GM12878 (cell line): Measurements from ENCODE around the gene SPATA1.
"Not testable (repeated sequence)": the region's sequence is repeated elsewhere in the genome, so short reads cannot be mapped to it uniquely, and the experiment has no call there.

Experiments
- ASH2L ChIP-seq: fragments of 300-600, 200-600 bp; sonication (generic); IDR thresholded peaks from 2 replicates; pipeline ENCODE4 v1.6.1; 2017; ENCODE audit warnings: low read depth, mild to moderate bottlenecking, borderline replicate concordance
- ATF7 ChIP-seq: fragments of 450-650 bp; IDR thresholded peaks from 2 replicates; pipeline ENCODE4 v1.6.1; 2016; ENCODE audit warnings: low read depth, mild to moderate bottlenecking
- DPF2 ChIP-seq: fragments of 450-650 bp; IDR thresholded peaks from 2 replicates; pipeline ENCODE4 v1.6.1; 2017; ENCODE audit warnings: mild to moderate bottlenecking
- EP300 ChIP-seq, 2 experiments: fragments of 150-350 bp in 1 of 2; IDR thresholded peaks; 2 replicates each; pipeline ENCODE4 v1.6.1; 2011 to 2012; ENCODE audit warnings: low read depth in 2 of 2, low read length in 2 of 2, borderline replicate concordance in 1 of 2, improper control_type of control experiment in 1 of 2, inconsistent platforms in 1 of 2; ENCODE audit not compliant: control insufficient read depth in 1 of 2
- HDGF ChIP-seq: fragments of 450-650 bp; IDR thresholded peaks from 2 replicates; pipeline ENCODE4 v1.6.1; 2016; ENCODE audit warnings: antibody characterized with exemption
- POLR2AphosphoS5 ChIP-seq: IDR thresholded peaks from 2 replicates; pipeline ENCODE4 v1.6.1; 2011; ENCODE audit warnings: mild to moderate bottlenecking, low read length, inconsistent platforms
- SPI1 ChIP-seq: IDR thresholded peaks from 2 replicates; pipeline ENCODE4 v1.6.1; 2011; ENCODE audit warnings: low read depth, mild to moderate bottlenecking, low read length, moderate library complexity, borderline replicate concordance; ENCODE audit not compliant: insufficient read depth
- TF ChIP-seq, protein P1 (sequence below), 3 experiments: IDR thresholded peaks in 2 of 3; conservative IDR thresholded peaks in 1 of 3; 2 replicates each; pipeline ENCODE4 v1.5.1; 2011; ENCODE audit warnings: low read depth in 3 of 3, low read length in 3 of 3, mild to moderate bottlenecking in 3 of 3, control low read depth in 2 of 3, moderate library complexity in 2 of 3, inconsistent platforms in 1 of 3, mixed read lengths in 1 of 3; ENCODE audit not compliant: control insufficient read depth in 2 of 3, insufficient read depth in 1 of 3; ENCODE audit errors: extremely low read depth in 1 of 3
- TF ChIP-seq, protein P2 (sequence below): IDR thresholded peaks from 2 replicates; pipeline ENCODE4 v1.6.1; 2011; ENCODE audit warnings: borderline replicate concordance, low read depth, mild to moderate bottlenecking, moderate library complexity, low read length; ENCODE audit not compliant: insufficient read depth, poor library complexity, severe bottlenecking
- TF ChIP-seq, protein P3 (sequence below): fragments of 450-650 bp; IDR thresholded peaks from 2 replicates; pipeline ENCODE4 v1.6.1; 2018; ENCODE audit warnings: borderline replicate concordance, mild to moderate bottlenecking; ENCODE audit not compliant: partially characterized antibody

DNA sequence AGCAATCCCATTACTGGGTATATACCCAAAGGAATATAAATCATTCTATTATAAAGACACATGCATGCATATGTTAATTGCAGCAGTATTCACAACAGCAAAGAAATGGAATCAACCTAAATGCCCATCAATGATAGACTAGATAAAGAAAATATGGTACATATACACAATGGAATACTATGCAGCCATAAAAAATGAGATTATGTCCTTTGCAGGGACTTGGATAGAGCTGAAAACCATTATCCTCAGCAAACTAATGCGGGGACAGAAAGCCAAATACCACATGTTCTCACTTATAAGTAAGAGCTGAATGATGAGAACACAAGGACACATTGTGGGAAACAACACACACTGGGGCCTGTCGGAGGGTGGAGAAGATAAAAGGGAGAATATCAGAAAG is 88.8 kb downstream of the SPATA1 start:
- TF ChIP-seq, protein P1, sequence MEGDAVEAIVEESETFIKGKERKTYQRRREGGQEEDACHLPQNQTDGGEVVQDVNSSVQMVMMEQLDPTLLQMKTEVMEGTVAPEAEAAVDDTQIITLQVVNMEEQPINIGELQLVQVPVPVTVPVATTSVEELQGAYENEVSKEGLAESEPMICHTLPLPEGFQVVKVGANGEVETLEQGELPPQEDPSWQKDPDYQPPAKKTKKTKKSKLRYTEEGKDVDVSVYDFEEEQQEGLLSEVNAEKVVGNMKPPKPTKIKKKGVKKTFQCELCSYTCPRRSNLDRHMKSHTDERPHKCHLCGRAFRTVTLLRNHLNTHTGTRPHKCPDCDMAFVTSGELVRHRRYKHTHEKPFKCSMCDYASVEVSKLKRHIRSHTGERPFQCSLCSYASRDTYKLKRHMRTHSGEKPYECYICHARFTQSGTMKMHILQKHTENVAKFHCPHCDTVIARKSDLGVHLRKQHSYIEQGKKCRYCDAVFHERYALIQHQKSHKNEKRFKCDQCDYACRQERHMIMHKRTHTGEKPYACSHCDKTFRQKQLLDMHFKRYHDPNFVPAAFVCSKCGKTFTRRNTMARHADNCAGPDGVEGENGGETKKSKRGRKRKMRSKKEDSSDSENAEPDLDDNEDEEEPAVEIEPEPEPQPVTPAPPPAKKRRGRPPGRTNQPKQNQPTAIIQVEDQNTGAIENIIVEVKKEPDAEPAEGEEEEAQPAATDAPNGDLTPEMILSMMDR (IDR thresholded peaks at IDR 0.05 in 2 of 3, conservative IDR thresholded peaks at IDR 0.05 in 1 of 3; ENCODE audit: control insufficient read depth in 2 of 3, extremely low read depth in 1 of 3, insufficient read depth in 1 of 3, low read depth in 3 of 3, low read length in 3 of 3) = not testable (repeated sequence)
- TF ChIP-seq, protein P2, sequence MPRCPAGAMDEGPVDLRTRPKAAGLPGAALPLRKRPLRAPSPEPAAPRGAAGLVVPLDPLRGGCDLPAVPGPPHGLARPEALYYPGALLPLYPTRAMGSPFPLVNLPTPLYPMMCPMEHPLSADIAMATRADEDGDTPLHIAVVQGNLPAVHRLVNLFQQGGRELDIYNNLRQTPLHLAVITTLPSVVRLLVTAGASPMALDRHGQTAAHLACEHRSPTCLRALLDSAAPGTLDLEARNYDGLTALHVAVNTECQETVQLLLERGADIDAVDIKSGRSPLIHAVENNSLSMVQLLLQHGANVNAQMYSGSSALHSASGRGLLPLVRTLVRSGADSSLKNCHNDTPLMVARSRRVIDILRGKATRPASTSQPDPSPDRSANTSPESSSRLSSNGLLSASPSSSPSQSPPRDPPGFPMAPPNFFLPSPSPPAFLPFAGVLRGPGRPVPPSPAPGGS = not testable (repeated sequence)
- TF ChIP-seq DPF2; EP300 (IDR thresholded peaks at IDR 0.05; ENCODE audit: borderline replicate concordance in 1 of 2, control insufficient read depth in 1 of 2, low read depth in 2 of 2, low read length in 2 of 2); POLR2AphosphoS5; ATF7; ASH2L; SPI1; HDGF: not testable (repeated sequence)
- TF ChIP-seq, protein P3, sequence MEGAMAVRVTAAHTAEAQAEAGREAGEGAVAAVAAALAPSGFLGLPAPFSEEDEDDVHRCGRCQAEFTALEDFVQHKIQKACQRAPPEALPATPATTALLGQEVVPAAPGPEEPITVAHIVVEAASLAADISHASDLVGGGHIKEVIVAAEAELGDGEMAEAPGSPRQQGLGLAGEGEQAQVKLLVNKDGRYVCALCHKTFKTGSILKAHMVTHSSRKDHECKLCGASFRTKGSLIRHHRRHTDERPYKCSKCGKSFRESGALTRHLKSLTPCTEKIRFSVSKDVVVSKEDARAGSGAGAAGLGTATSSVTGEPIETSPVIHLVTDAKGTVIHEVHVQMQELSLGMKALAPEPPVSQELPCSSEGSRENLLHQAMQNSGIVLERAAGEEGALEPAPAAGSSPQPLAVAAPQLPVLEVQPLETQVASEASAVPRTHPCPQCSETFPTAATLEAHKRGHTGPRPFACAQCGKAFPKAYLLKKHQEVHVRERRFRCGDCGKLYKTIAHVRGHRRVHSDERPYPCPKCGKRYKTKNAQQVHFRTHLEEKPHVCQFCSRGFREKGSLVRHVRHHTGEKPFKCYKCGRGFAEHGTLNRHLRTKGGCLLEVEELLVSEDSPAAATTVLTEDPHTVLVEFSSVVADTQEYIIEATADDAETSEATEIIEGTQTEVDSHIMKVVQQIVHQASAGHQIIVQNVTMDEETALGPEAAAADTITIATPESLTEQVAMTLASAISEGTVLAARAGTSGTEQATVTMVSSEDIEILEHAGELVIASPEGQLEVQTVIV = not testable (repeated sequence)
